ENCODE results near the gene PCDHB15. TPM values are rescaled to one million over a fixed set of nuclear protein-coding genes. Genes with fewer than 3 reads are reported as not detected.
"Not testable (repeated sequence)": the region's sequence is repeated elsewhere in the genome, so short reads cannot be mapped to it uniquely, and the experiment has no call there.

PCDHB15 gene
- polyA plus RNA-seq, 3 donors, result 13.2 to 15.0 (median 14.9) TPM

- DNase-seq (ENCODE audit: extremely low read depth in 1 of 11, low read depth in 9 of 11, low spot score in 4 of 11), result peak in 1 of 11 donors; percentile 9
Observed at GRCh38 chr5:141234109-141234667, 11.0 kb upstream of the PCDHB15 start.

- not testable (repeated sequence) for DNase-seq (ENCODE audit: extremely low read depth in 1 of 11, low read depth in 9 of 11, low spot score in 4 of 11)
Observed at GRCh38 chr5:141235922-141236321, 9.3 kb upstream of the PCDHB15 start.

GRCh38 chr5:141236516-141237313 lies 8.5 kb upstream of the PCDHB15 start:
- no peak for DNase-seq (ENCODE audit: extremely low read depth in 1 of 11, low read depth in 9 of 11, low spot score in 4 of 11)

GRCh38 chr5:141241496-141241895 lies 3.7 kb upstream of the PCDHB15 start:
- no peak for DNase-seq (ENCODE audit: extremely low read depth in 1 of 11, low read depth in 9 of 11, low spot score in 4 of 11)

- DNase-seq (ENCODE audit: extremely low read depth in 1 of 11, low read depth in 9 of 11, low spot score in 4 of 11), result not testable (repeated sequence)
Observed at GRCh38 chr5:141246971-141247370, 1.8 kb downstream of the PCDHB15 start.

GRCh38 chr5:141247434-141247833 lies 2.2 kb downstream of the PCDHB15 start:
- not testable (repeated sequence) for DNase-seq (ENCODE audit: extremely low read depth in 1 of 11, low read depth in 9 of 11, low spot score in 4 of 11)

- no peak for DNase-seq (ENCODE audit: extremely low read depth in 1 of 11, low read depth in 9 of 11, low spot score in 4 of 11)
Observed at GRCh38 chr5:141250576-141250975, 5.4 kb downstream of the PCDHB15 start.

- no peak for DNase-seq (ENCODE audit: extremely low read depth in 1 of 11, low read depth in 9 of 11, low spot score in 4 of 11)
Observed at GRCh38 chr5:141258464-141258863, 13.3 kb downstream of the PCDHB15 start.

GRCh38 chr5:141258948-141259347 lies 13.8 kb downstream of the PCDHB15 start:
- no peak for DNase-seq (ENCODE audit: extremely low read depth in 1 of 11, low read depth in 9 of 11, low spot score in 4 of 11)

GRCh38 chr5:141260458-141261237 lies 15.5 kb downstream of the PCDHB15 start:
- DNase-seq (ENCODE audit: extremely low read depth in 1 of 11, low read depth in 9 of 11, low spot score in 4 of 11), result no peak

- DNase-seq (ENCODE audit: extremely low read depth in 1 of 11, low read depth in 9 of 11, low spot score in 4 of 11), result no peak
Observed at GRCh38 chr5:141261238-141261546, 16.0 kb downstream of the PCDHB15 start.

GRCh38 chr5:141269195-141269594 lies 24.0 kb downstream of the PCDHB15 start:
- DNase-seq (ENCODE audit: extremely low read depth in 1 of 11, low read depth in 9 of 11, low spot score in 4 of 11), result no peak

- no peak for DNase-seq (ENCODE audit: extremely low read depth in 1 of 11, low read depth in 9 of 11, low spot score in 4 of 11)
Observed at GRCh38 chr5:141272906-141273305, 27.7 kb downstream of the PCDHB15 start.

GRCh38 chr5:141298376-141298775 lies 53.2 kb downstream of the PCDHB15 start:
- DNase-seq (ENCODE audit: extremely low read depth in 1 of 11, low read depth in 9 of 11, low spot score in 4 of 11), result no peak

Other genes starting within 250 kb of the PCDHB15 start
- gene PCDHB1, start 194.0 kb upstream of the PCDHB15 start, polyA plus RNA-seq (ENCODE audit: insufficient read length in 3 of 3), result under 1 TPM; 0.04 to 0.12 (median 0.12) TPM
- gene PCDHB2, start 150.8 kb upstream of the PCDHB15 start, polyA plus RNA-seq (ENCODE audit: insufficient read length in 3 of 3), result 10 to 100 TPM in 1 of 3 donors, 1 to 10 TPM in 2; 4.9 to 11.5 (median 5.1) TPM
- 1 to 10 TPM; 3.3 to 3.9 (median 3.5) TPM for gene PCDHB3, start 144.9 kb upstream of the PCDHB15 start, polyA plus RNA-seq (ENCODE audit: insufficient read length in 3 of 3)
- 1 to 10 TPM; 1.2 to 2.6 (median 1.7) TPM for gene PCDHB4, start 123.6 kb upstream of the PCDHB15 start, polyA plus RNA-seq (ENCODE audit: insufficient read length in 3 of 3)
- 1 to 10 TPM; 6.0 to 9.0 (median 8.5) TPM for gene PCDHB5, start 110.2 kb upstream of the PCDHB15 start, polyA plus RNA-seq (ENCODE audit: insufficient read length in 3 of 3)
- gene PCDHB6, start 95.3 kb upstream of the PCDHB15 start, polyA plus RNA-seq (ENCODE audit: insufficient read length in 3 of 3), result 1 to 10 TPM; 2.4 to 3.2 (median 3.0) TPM
- gene PCDHB7, start 72.8 kb upstream of the PCDHB15 start, polyA plus RNA-seq (ENCODE audit: insufficient read length in 3 of 3), result 1 to 10 TPM; 4.0 to 4.4 (median 4.2) TPM
- gene PCDHB8, start 67.6 kb upstream of the PCDHB15 start, polyA plus RNA-seq (ENCODE audit: insufficient read length in 3 of 3), result 1 to 10 TPM; 1.8 to 3.7 (median 2.4) TPM
- 1 to 10 TPM; 5.0 to 7.6 (median 5.1) TPM for gene PCDHB16, start 63.0 kb upstream of the PCDHB15 start, polyA plus RNA-seq (ENCODE audit: insufficient read length in 3 of 3)
- 1 to 10 TPM; 4.1 to 4.4 (median 4.3) TPM for gene PCDHB9, start 58.2 kb upstream of the PCDHB15 start, polyA plus RNA-seq (ENCODE audit: insufficient read length in 3 of 3)
- gene PCDHB10, start 53.0 kb upstream of the PCDHB15 start, polyA plus RNA-seq (ENCODE audit: insufficient read length in 3 of 3), result 1 to 10 TPM; 4.8 to 7.5 (median 6.8) TPM
- gene PCDHB11, start 45.8 kb upstream of the PCDHB15 start, polyA plus RNA-seq (ENCODE audit: insufficient read length in 3 of 3), result 1 to 10 TPM; 4.0 to 6.3 (median 4.7) TPM
- gene PCDHB12, start 36.7 kb upstream of the PCDHB15 start, polyA plus RNA-seq (ENCODE audit: insufficient read length in 3 of 3), result 1 to 10 TPM; 4.6 to 5.1 (median 5.0) TPM
- 1 to 10 TPM; 6.9 to 7.9 (median 7.2) TPM for gene PCDHB13, start 31.5 kb upstream of the PCDHB15 start, polyA plus RNA-seq (ENCODE audit: insufficient read length in 3 of 3)
- gene PCDHB14, start 22.1 kb upstream of the PCDHB15 start, polyA plus RNA-seq (ENCODE audit: insufficient read length in 3 of 3), result 10 to 100 TPM in 2 of 3 donors, 1 to 10 TPM in 1; 9.5 to 11.6 (median 10.6) TPM
- under 1 TPM in 2 of 3 donors, not detected in 1; 0.14 to 0.35 TPM for gene SLC25A2, start 58.7 kb downstream of the PCDHB15 start, polyA plus RNA-seq (ENCODE audit: insufficient read length in 3 of 3)
- gene TAF7, start 75.4 kb downstream of the PCDHB15 start, polyA plus RNA-seq (ENCODE audit: insufficient read length in 3 of 3), result 100 to 1,000 TPM; 134 to 184 (median 157) TPM
- 1 to 10 TPM in 2 of 3 donors, under 1 TPM in 1; 0.92 to 1.2 (median 1.0) TPM for gene PCDHGA1, start 85.1 kb downstream of the PCDHB15 start, polyA plus RNA-seq (ENCODE audit: insufficient read length in 3 of 3)
- 1 to 10 TPM; 6.0 to 7.9 (median 6.1) TPM for gene PCDHGA2, start 93.4 kb downstream of the PCDHB15 start, polyA plus RNA-seq (ENCODE audit: insufficient read length in 3 of 3)
- gene PCDHGA3, start 98.4 kb downstream of the PCDHB15 start, polyA plus RNA-seq (ENCODE audit: insufficient read length in 3 of 3), result 1 to 10 TPM; 3.1 to 4.2 (median 3.6) TPM
- 1 to 10 TPM; 1.5 to 2.5 (median 2.2) TPM for gene PCDHGB1, start 104.7 kb downstream of the PCDHB15 start, polyA plus RNA-seq (ENCODE audit: insufficient read length in 3 of 3)
- gene PCDHGA4, start 109.6 kb downstream of the PCDHB15 start, polyA plus RNA-seq (ENCODE audit: insufficient read length in 3 of 3), result 1 to 10 TPM; 2.0 to 3.4 (median 2.2) TPM
- gene PCDHGB2, start 114.6 kb downstream of the PCDHB15 start, polyA plus RNA-seq (ENCODE audit: insufficient read length in 3 of 3), result 1 to 10 TPM; 3.5 to 4.3 (median 3.8) TPM
- 1 to 10 TPM; 2.1 to 2.7 (median 2.6) TPM for gene PCDHGA5, start 118.8 kb downstream of the PCDHB15 start, polyA plus RNA-seq (ENCODE audit: insufficient read length in 3 of 3)
- gene PCDHGB3, start 124.8 kb downstream of the PCDHB15 start, polyA plus RNA-seq (ENCODE audit: insufficient read length in 3 of 3), result 1 to 10 TPM; 2.1 to 2.5 (median 2.5) TPM
- 1 to 10 TPM; 6.5 to 8.0 (median 7.2) TPM for gene PCDHGA6, start 128.5 kb downstream of the PCDHB15 start, polyA plus RNA-seq (ENCODE audit: insufficient read length in 3 of 3)
- 1 to 10 TPM; 2.0 to 2.7 (median 2.5) TPM for gene PCDHGA7, start 137.3 kb downstream of the PCDHB15 start, polyA plus RNA-seq (ENCODE audit: insufficient read length in 3 of 3)
- 1 to 10 TPM; 4.9 to 6.5 (median 6.1) TPM for gene PCDHGB4, start 142.3 kb downstream of the PCDHB15 start, polyA plus RNA-seq (ENCODE audit: insufficient read length in 3 of 3)
- gene PCDHGA8, start 147.2 kb downstream of the PCDHB15 start, polyA plus RNA-seq (ENCODE audit: insufficient read length in 3 of 3), result 1 to 10 TPM in 1 of 3 donors, under 1 TPM in 2; 0.58 to 1.0 (median 0.61) TPM
- gene PCDHGB5, start 152.6 kb downstream of the PCDHB15 start, polyA plus RNA-seq (ENCODE audit: insufficient read length in 3 of 3), result 10 to 100 TPM in 2 of 3 donors, 1 to 10 TPM in 1; 8.6 to 11.5 (median 10.8) TPM
- gene PCDHGA9, start 157.4 kb downstream of the PCDHB15 start, polyA plus RNA-seq (ENCODE audit: insufficient read length in 3 of 3), result 1 to 10 TPM; 3.6 to 6.2 (median 5.4) TPM
- 1 to 10 TPM; 6.7 to 7.6 (median 7.6) TPM for gene PCDHGB6, start 162.6 kb downstream of the PCDHB15 start, polyA plus RNA-seq (ENCODE audit: insufficient read length in 3 of 3)
- gene PCDHGA10, start 167.6 kb downstream of the PCDHB15 start, polyA plus RNA-seq (ENCODE audit: insufficient read length in 3 of 3), result 1 to 10 TPM; 3.0 to 3.7 (median 3.3) TPM
- gene PCDHGB7, start 172.3 kb downstream of the PCDHB15 start, polyA plus RNA-seq (ENCODE audit: insufficient read length in 3 of 3), result 10 to 100 TPM; 15.2 to 16.6 (median 15.7) TPM
- gene PCDHGA11, start 175.7 kb downstream of the PCDHB15 start, polyA plus RNA-seq (ENCODE audit: insufficient read length in 3 of 3), result 1 to 10 TPM; 3.9 to 5.4 (median 5.2) TPM
- 1 to 10 TPM; 1.5 to 3.0 (median 1.9) TPM for gene PCDHGA12, start 185.1 kb downstream of the PCDHB15 start, polyA plus RNA-seq (ENCODE audit: insufficient read length in 3 of 3)
- gene PCDHGC3, start 230.6 kb downstream of the PCDHB15 start, polyA plus RNA-seq (ENCODE audit: insufficient read length in 3 of 3), result 100 to 1,000 TPM in 1 of 3 donors, 10 to 100 TPM in 2; 90.0 to 127 (median 97.3) TPM
- 1 to 10 TPM; 3.4 to 3.9 (median 3.6) TPM for gene PCDHGC4, start 239.6 kb downstream of the PCDHB15 start, polyA plus RNA-seq (ENCODE audit: insufficient read length in 3 of 3)
- gene PCDHGC5, start 243.7 kb downstream of the PCDHB15 start, polyA plus RNA-seq (ENCODE audit: insufficient read length in 3 of 3), result 1 to 10 TPM in 1 of 3 donors, under 1 TPM in 2; 0.34 to 1.2 (median 0.36) TPM